Astrocyte (in vitro differentiated cells and primary cell): Measurements from ENCODE around the gene PPP2R3A. TPM values are rescaled to one million over a fixed set of nuclear protein-coding genes. Genes with fewer than 3 reads are reported as not detected.

Experiments
- DNase-seq: peaks from one replicate; pipeline ENCODE4 v3.0.0-alpha.2; 2010; ENCODE audit warnings: low read depth
- FAIRE-seq: peaks from 2 replicates; lab custom pipeline; 2011; peaks lifted over from hg19 to GRCh38; lab: Jason Lieb, UNC
- H2AFZ ChIP-seq: 2 replicates; pipeline ENCODE4 v1.6.0; 2012; ENCODE audit warnings: low read depth, low read length, inconsistent platforms
- H3K27ac ChIP-seq: 2 replicates; pipeline ENCODE4 v1.5.1; 2011; ENCODE audit warnings: low read depth, low read length, inconsistent platforms
- H3K27me3 ChIP-seq: 2 replicates; pipeline ENCODE4 v1.6.0; 2011; ENCODE audit warnings: low read length, inconsistent platforms; ENCODE audit not compliant: insufficient read depth
- H3K36me3 ChIP-seq: 2 replicates; pipeline ENCODE4 v1.5.1; 2011; ENCODE audit warnings: low read length, inconsistent platforms; ENCODE audit not compliant: insufficient read depth
- H3K4me1 ChIP-seq: 2 replicates; pipeline ENCODE4 v1.5.1; 2011; ENCODE audit warnings: low read length, inconsistent platforms; ENCODE audit not compliant: insufficient read depth
- H3K4me2 ChIP-seq: 2 replicates; pipeline ENCODE4 v1.6.0; 2012; ENCODE audit warnings: low read length, inconsistent platforms
- H3K4me3 ChIP-seq: 2 replicates; pipeline ENCODE4 v1.5.1; 2011; ENCODE audit warnings: low read depth, mild to moderate bottlenecking, low read length, inconsistent platforms; ENCODE audit not compliant: insufficient read depth
- H3K79me2 ChIP-seq: 2 replicates; pipeline ENCODE4 v1.6.0; 2012; ENCODE audit warnings: mild to moderate bottlenecking, low read length, inconsistent platforms; ENCODE audit not compliant: insufficient read depth
- H3K9ac ChIP-seq: 2 replicates; pipeline ENCODE4 v1.6.0; 2012; ENCODE audit warnings: mild to moderate bottlenecking, low read length, inconsistent platforms
- H3K9me3 ChIP-seq: 2 replicates; pipeline ENCODE4 v1.5.1; 2012; ENCODE audit warnings: low read depth, mild to moderate bottlenecking, low read length, inconsistent platforms; ENCODE audit not compliant: insufficient read depth
- H4K20me1 ChIP-seq: 2 replicates; pipeline ENCODE4 v1.6.0; 2012; ENCODE audit warnings: low read length, inconsistent platforms; ENCODE audit not compliant: insufficient read depth
- H3K27ac Mint-ChIP-seq: one replicate; pipeline ENCODE4 v1.8.0; 2021; ENCODE audit warnings: mild to moderate bottlenecking, mixed read lengths; ENCODE audit not compliant: unreplicated experiment
- H3K27me3 Mint-ChIP-seq: one replicate; pipeline ENCODE4 v1.8.0; 2021; ENCODE audit warnings: low read depth, mixed read lengths; ENCODE audit not compliant: unreplicated experiment
- H3K36me3 Mint-ChIP-seq: one replicate; pipeline ENCODE4 v1.8.0; 2021; ENCODE audit warnings: low read depth, mixed read lengths; ENCODE audit not compliant: unreplicated experiment
- H3K4me1 Mint-ChIP-seq: one replicate; pipeline ENCODE4 v1.8.0; 2021; ENCODE audit warnings: low read depth, mixed read lengths; ENCODE audit not compliant: unreplicated experiment
- H3K4me3 Mint-ChIP-seq: one replicate; pipeline ENCODE4 v1.8.0; 2021; ENCODE audit warnings: mild to moderate bottlenecking, moderate library complexity, mixed read lengths; ENCODE audit not compliant: unreplicated experiment
- H3K9me3 Mint-ChIP-seq: one replicate; pipeline ENCODE4 v1.8.0; 2021; ENCODE audit warnings: mild to moderate bottlenecking, mixed read lengths; ENCODE audit not compliant: unreplicated experiment
- EZH2 ChIP-seq: IDR thresholded peaks from 2 replicates; pipeline ENCODE4 v1.6.1; 2012; ENCODE audit warnings: mild to moderate bottlenecking, low read length, inconsistent platforms; ENCODE audit not compliant: insufficient read depth
- total RNA-seq: library from RNA; stranded (reverse); gene quantifications from 2 replicates; pipeline ENCODE4 v1.2.1, GENCODE V29; 2021
- TF ChIP-seq, protein P1 (sequence below): IDR thresholded peaks from 2 replicates; pipeline ENCODE4 v1.5.1; 2011; ENCODE audit warnings: low read depth, mild to moderate bottlenecking, inconsistent platforms, low read length, moderate library complexity; ENCODE audit not compliant: insufficient read depth

Gene PPP2R3A
- total RNA-seq, 1 donor from 2014 or later = 18.7 TPM

- Histone ChIP-seq H3K27ac (no peak overlapping the region), H4K20me1 (peaks cover 6% of the 10 kb centered on the region), H2AFZ (no peak overlapping the region), H3K4me3 (no peak overlapping the region), H3K9ac (no peak overlapping the region), H3K27me3 (no peaks in the 10 kb centered on the region), H3K36me3 (peaks cover 2% of the 10 kb centered on the region), H3K4me1 (no peaks in the 10 kb centered on the region), H3K9me3 (no peaks in the 10 kb centered on the region), H3K79me2 (peaks cover 12% of the 10 kb centered on the region), H3K4me2 (no peak overlapping the region)
- H3K4me1 Mint-ChIP-seq = peaks cover 11% of the 10 kb centered on the region
- no peaks in the 10 kb centered on the region for H3K27me3 Mint-ChIP-seq
- peaks cover 8% of the 10 kb centered on the region for H3K36me3 Mint-ChIP-seq
- FAIRE-seq = no peak
- TF ChIP-seq, protein P1, sequence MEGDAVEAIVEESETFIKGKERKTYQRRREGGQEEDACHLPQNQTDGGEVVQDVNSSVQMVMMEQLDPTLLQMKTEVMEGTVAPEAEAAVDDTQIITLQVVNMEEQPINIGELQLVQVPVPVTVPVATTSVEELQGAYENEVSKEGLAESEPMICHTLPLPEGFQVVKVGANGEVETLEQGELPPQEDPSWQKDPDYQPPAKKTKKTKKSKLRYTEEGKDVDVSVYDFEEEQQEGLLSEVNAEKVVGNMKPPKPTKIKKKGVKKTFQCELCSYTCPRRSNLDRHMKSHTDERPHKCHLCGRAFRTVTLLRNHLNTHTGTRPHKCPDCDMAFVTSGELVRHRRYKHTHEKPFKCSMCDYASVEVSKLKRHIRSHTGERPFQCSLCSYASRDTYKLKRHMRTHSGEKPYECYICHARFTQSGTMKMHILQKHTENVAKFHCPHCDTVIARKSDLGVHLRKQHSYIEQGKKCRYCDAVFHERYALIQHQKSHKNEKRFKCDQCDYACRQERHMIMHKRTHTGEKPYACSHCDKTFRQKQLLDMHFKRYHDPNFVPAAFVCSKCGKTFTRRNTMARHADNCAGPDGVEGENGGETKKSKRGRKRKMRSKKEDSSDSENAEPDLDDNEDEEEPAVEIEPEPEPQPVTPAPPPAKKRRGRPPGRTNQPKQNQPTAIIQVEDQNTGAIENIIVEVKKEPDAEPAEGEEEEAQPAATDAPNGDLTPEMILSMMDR = no peak
- no peak for TF ChIP-seq EZH2
- H3K4me3 Mint-ChIP-seq = no peak overlapping the region
- DNase-seq = no peak
- H3K27ac Mint-ChIP-seq = no peak overlapping the region
- H3K9me3 Mint-ChIP-seq = no peaks in the 10 kb centered on the region
Observed at GRCh38 chr3:136038668-136039067, 73.1 kb downstream of the PPP2R3A start.

DNA sequence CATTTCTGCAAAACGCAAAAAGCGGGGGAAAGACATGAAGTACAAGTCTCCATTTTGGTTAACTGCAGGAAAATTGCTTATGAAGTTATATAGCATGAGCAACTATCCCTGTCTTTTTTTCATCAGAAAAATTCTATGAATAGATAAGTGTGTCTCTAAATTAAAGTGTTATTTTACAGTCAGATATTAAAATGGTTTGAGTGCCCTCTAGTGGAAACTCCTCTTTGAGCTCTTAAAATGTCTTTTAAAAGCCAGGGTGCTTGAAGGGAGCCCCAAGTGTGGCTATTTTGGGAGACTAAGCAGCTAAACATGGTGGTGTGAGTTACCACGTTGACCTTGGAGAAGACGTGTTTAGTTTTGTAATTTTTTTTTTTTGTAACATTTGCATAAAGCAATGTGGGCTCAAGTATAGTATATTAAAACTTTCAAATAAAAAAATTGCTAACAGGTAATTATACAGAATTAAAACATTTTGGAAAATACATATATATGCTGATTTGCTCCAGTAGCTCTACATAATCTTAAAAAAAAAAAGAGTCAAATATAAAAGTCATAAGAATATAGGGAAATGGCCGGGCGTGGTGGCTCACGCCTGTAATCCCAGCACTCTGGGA lies 77.2 kb downstream of the PPP2R3A start:
- H2AFZ ChIP-seq = no peak overlapping the region
- H3K4me3 ChIP-seq = no peak overlapping the region
- no peaks in the 10 kb centered on the region for H3K9me3 ChIP-seq
- Mint-ChIP-seq H3K27ac (no peak overlapping the region), H3K36me3 (peaks cover 17% of the 10 kb centered on the region), H3K4me3 (no peak overlapping the region), H3K9me3 (no peaks in the 10 kb centered on the region), H3K27me3 (no peaks in the 10 kb centered on the region), H3K4me1 (no peaks in the 10 kb centered on the region)
- no peaks in the 10 kb centered on the region for H3K79me2 ChIP-seq
- H3K27me3 ChIP-seq = no peaks in the 10 kb centered on the region
- TF ChIP-seq, protein P1 = peak; percentile 64
- no peak for TF ChIP-seq EZH2
- H3K4me1 ChIP-seq = no peaks in the 10 kb centered on the region
- no peaks in the 10 kb centered on the region for H4K20me1 ChIP-seq
- DNase-seq (peak; percentile 31), FAIRE-seq (peak; percentile 75)
- peaks cover 20% of the 10 kb centered on the region for H3K36me3 ChIP-seq
- H3K27ac ChIP-seq = no peak overlapping the region
- no peak overlapping the region for H3K4me2 ChIP-seq
- no peak overlapping the region for H3K9ac ChIP-seq

DNA sequence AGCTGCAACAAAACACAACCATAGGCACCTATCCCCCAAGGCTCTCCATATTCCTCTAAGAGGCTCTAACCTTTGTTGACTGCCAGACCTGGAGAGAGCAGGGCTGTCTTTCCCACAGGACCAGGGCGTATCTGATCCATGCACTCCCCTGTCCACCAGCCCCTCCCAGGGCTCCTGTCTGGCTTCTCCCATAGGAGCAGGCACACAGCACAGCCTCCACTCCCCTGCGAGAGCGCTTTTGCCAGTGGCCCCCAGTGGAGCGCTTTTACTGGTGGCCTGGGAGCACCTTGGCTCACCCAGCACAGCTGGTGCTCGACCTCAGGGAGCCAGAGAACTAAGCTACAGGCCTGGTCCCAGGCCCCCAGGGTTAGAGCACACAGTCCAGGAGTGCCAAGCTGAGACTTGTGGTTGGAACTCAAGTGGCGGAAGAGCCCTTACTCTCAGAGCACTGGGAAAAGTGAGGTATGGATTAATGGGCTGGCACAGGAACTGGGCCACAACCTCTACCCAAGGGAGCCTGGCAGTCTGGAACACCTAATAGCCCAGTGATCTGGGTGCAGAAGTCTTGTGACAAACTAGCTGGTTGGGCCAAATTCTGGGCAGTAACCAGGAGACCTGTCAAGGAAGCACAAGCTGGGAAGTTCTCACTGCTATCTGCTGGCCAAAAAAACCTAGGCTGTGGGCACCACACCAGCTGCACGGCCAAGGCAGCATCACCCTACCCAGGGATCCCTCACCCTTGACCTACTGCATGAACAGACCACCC lies 79.6 kb downstream of the PPP2R3A start:
- no peak overlapping the region for H3K4me3 Mint-ChIP-seq
- H4K20me1 ChIP-seq = no peaks in the 10 kb centered on the region
- H3K4me2 ChIP-seq = no peak overlapping the region
- H3K27me3 Mint-ChIP-seq = no peaks in the 10 kb centered on the region
- no peak for FAIRE-seq
- H3K79me2 ChIP-seq = no peaks in the 10 kb centered on the region
- peaks cover 20% of the 10 kb centered on the region for H3K36me3 ChIP-seq
- peaks cover 22% of the 10 kb centered on the region for H3K36me3 Mint-ChIP-seq
- no peak overlapping the region for H3K9ac ChIP-seq
- no peaks in the 10 kb centered on the region for H3K4me1 ChIP-seq
- H3K27ac Mint-ChIP-seq = no peak overlapping the region
- no peak overlapping the region for H3K4me3 ChIP-seq
- TF ChIP-seq, protein P1 = no peak
- no peak for TF ChIP-seq EZH2
- no peak overlapping the region for H2AFZ ChIP-seq
- H3K27me3 ChIP-seq = no peaks in the 10 kb centered on the region
- H3K9me3 ChIP-seq = no peaks in the 10 kb centered on the region
- no peaks in the 10 kb centered on the region for H3K4me1 Mint-ChIP-seq
- DNase-seq = no peak
- no peaks in the 10 kb centered on the region for H3K9me3 Mint-ChIP-seq
- no peak overlapping the region for H3K27ac ChIP-seq
